ENCODE data around the gene RNF167. TPM values are rescaled to one million over a fixed set of nuclear protein-coding genes. Genes with fewer than 3 reads are reported as not detected.
A peak's percentile ranks its signal among the peaks of the same experiment; 100 is the strongest.

The RNF167 gene
- polyA plus RNA-seq, 1 donor from 2014 or later = 64.1 TPM

- no peaks in the 10 kb centered on the region for H3K9me2 ChIP-seq (ENCODE audit: insufficient read depth, low read length)
- H3K36me3 ChIP-seq (ENCODE audit: insufficient read depth, low read length) = no peaks in the 10 kb centered on the region
- no peak overlapping the region for H3K27ac ChIP-seq (ENCODE audit: low read length)
- peak overlapping the region; percentile 99 for H3K4me3 ChIP-seq (ENCODE audit: low read length)
- H3K9me3 ChIP-seq (ENCODE audit: low read length) = no peaks in the 10 kb centered on the region
- H3F3A ChIP-seq (ENCODE audit: insufficient read depth, low read length, poor library complexity, severe bottlenecking) = no peaks in the 10 kb centered on the region
- TF ChIP-seq CTCF (IDR thresholded peaks at IDR 0.05; ENCODE audit: poor library complexity, severe bottlenecking) (no peak), MXI1 (conservative IDR thresholded peaks at IDR 0.05; ENCODE audit: poor library complexity, severe bottlenecking) (no peak), RAD21 (conservative IDR thresholded peaks at IDR 0.05) (no peak), TAF1 (IDR thresholded peaks at IDR 0.05; ENCODE audit: low read depth) (no peak), SMC3 (conservative IDR thresholded peaks at IDR 0.05; ENCODE audit: poor library complexity) (no peak), REST (IDR thresholded peaks at IDR 0.05; ENCODE audit: borderline replicate concordance) (no peak), POLR2AphosphoS5 (IDR thresholded peaks at IDR 0.05) (no peak), EP300 (conservative IDR thresholded peaks at IDR 0.05; ENCODE audit: poor library complexity, severe bottlenecking) (no peak), EZH2 (IDR thresholded peaks at IDR 0.05; ENCODE audit: borderline replicate concordance, insufficient read depth, low read length, poor library complexity, severe bottlenecking) (no peak)
- no peaks in the 10 kb centered on the region for H4K20me1 ChIP-seq (ENCODE audit: insufficient read depth)
- peak overlapping the region; percentile 87 for H3K9ac ChIP-seq (ENCODE audit: low read length)
- peak overlapping the region; percentile 70 for H3K4me2 ChIP-seq (ENCODE audit: low read length)
- peaks cover 5% of the 10 kb centered on the region for H3K79me2 ChIP-seq (replicated peaks; ENCODE audit: insufficient read depth, low read length)
- peaks cover 3% of the 10 kb centered on the region for H3K27me3 ChIP-seq (ENCODE audit: insufficient read depth, low read depth, low read length)
- H2AFZ ChIP-seq (ENCODE audit: low read depth, low read length) = peak overlapping the region; percentile 60
Measured at GRCh38 chr17:4949321-4950074, 9.4 kb downstream of the RNF167 start.

- Histone ChIP-seq H3K4me3 (ENCODE audit: low read length) (no peak overlapping the region), H4K20me1 (ENCODE audit: insufficient read depth) (no peaks in the 10 kb centered on the region), H3K9me3 (ENCODE audit: low read length) (no peaks in the 10 kb centered on the region), H3K4me2 (ENCODE audit: low read length) (no peak overlapping the region), H3K36me3 (ENCODE audit: insufficient read depth, low read length) (no peaks in the 10 kb centered on the region), H3K27me3 (ENCODE audit: insufficient read depth, low read depth, low read length) (peaks cover 3% of the 10 kb centered on the region), H3K9ac (ENCODE audit: low read length) (no peak overlapping the region), H3F3A (ENCODE audit: insufficient read depth, low read length, poor library complexity, severe bottlenecking) (no peaks in the 10 kb centered on the region), H2AFZ (ENCODE audit: low read depth, low read length) (no peak overlapping the region), H3K79me2 (replicated peaks; ENCODE audit: insufficient read depth, low read length) (peaks cover 4% of the 10 kb centered on the region), H3K9me2 (ENCODE audit: insufficient read depth, low read length) (no peaks in the 10 kb centered on the region), H3K27ac (ENCODE audit: low read length) (no peak overlapping the region)
- TF ChIP-seq POLR2AphosphoS5 (IDR thresholded peaks at IDR 0.05) = no peak
- TF ChIP-seq EP300 (conservative IDR thresholded peaks at IDR 0.05; ENCODE audit: poor library complexity, severe bottlenecking) = no peak
- TF ChIP-seq MXI1 (conservative IDR thresholded peaks at IDR 0.05; ENCODE audit: poor library complexity, severe bottlenecking) = no peak
- no peak for TF ChIP-seq EZH2 (IDR thresholded peaks at IDR 0.05; ENCODE audit: borderline replicate concordance, insufficient read depth, low read length, poor library complexity, severe bottlenecking)
- TF ChIP-seq SMC3 (conservative IDR thresholded peaks at IDR 0.05; ENCODE audit: poor library complexity) = no peak
- no peak for TF ChIP-seq CTCF (IDR thresholded peaks at IDR 0.05; ENCODE audit: poor library complexity, severe bottlenecking)
- no peak for TF ChIP-seq REST (IDR thresholded peaks at IDR 0.05; ENCODE audit: borderline replicate concordance)
- no peak for TF ChIP-seq RAD21 (conservative IDR thresholded peaks at IDR 0.05)
- TF ChIP-seq TAF1 (IDR thresholded peaks at IDR 0.05; ENCODE audit: low read depth) = no peak
Measured at GRCh38 chr17:4950075-4950745, 10.1 kb downstream of the RNF167 start.
